ENCODE measurements around the gene ISLR. TPM values are rescaled to one million over a fixed set of nuclear protein-coding genes. Genes with fewer than 3 reads are reported as not detected.

Gene ISLR
- total and polyA plus RNA-seq, 2 of the 8 experiments (the other 6 are each of a cell fraction or from before 2014, with no cell fraction given): 0.29 to 0.35 TPM

GRCh38 chr15:74157868-74158827 lies 15.4 kb upstream of the ISLR start (continued):
- TF ChIP-seq CHD7 (IDR thresholded peaks at IDR 0.05; ENCODE audit: insufficient replicate concordance, low read length) (no peak), CBX8 (IDR thresholded peaks at IDR 0.05; ENCODE audit: borderline replicate concordance, low read depth, low read length) (no peak), TCF12 (IDR thresholded peaks at IDR 0.05; ENCODE audit: low read depth, low read length) (no peak), SIN3A (conservative IDR thresholded peaks at IDR 0.05 in 1 of 2, IDR thresholded peaks at IDR 0.05 in 1 of 2; ENCODE audit: low read depth in 1 of 2, low read length in 2 of 2) (no peak), RXRA (IDR thresholded peaks at IDR 0.05; ENCODE audit: insufficient read depth, low read depth, low read length) (no peak), HDAC6 (IDR thresholded peaks at IDR 0.05; ENCODE audit: low read depth, low read length) (no peak), EZH2 (IDR thresholded peaks at IDR 0.05; ENCODE audit: low read depth, low read length, severe bottlenecking) (no peak), BCL11A (IDR thresholded peaks at IDR 0.05; ENCODE audit: low read depth in 2 of 2, low read length in 2 of 2) (no peak), NRF1 (IDR thresholded peaks at IDR 0.05; ENCODE audit: low read depth, low read length) (no peak)

Data from H1 (cell line).